RWPE1 (cell line): ENCODE measurements around the gene DDX5.
"Not testable (repeated sequence)": the region's sequence is repeated elsewhere in the genome, so short reads cannot be mapped to it uniquely, and the experiment has no call there.

ENCODE experiments used
- CTCF ChIA-PET: fragments of 350-600 bp; sonication (Branson Sonifier 250); formaldehyde crosslinking; extraction: SDS; loops from one replicate; lab custom pipeline; 2021; lab: Yijun Ruan, JAX
- POLR2A ChIA-PET: fragments of 400-600 bp; formaldehyde crosslinking; extraction: SDS; loops from one replicate; lab custom pipeline; 2020; ENCODE audit warnings: antibody characterized with exemption; ENCODE audit not compliant: low non-redundant PET; lab: Yijun Ruan, JAX
- DNase-seq: peaks from one replicate; pipeline ENCODE4 v3.0.0; 2012; ENCODE audit warnings: low spot score
- H3K27ac ChIP-seq: fragments of 450-650 bp; 2 replicates; pipeline ENCODE4 v1.5.1; 2017
- CTCF ChIP-seq: fragments of 450-650 bp; conservative IDR thresholded peaks from 2 replicates; pipeline ENCODE4 v1.5.1; 2017; ENCODE audit warnings: low read depth, mild to moderate bottlenecking

DDX5 gene

GRCh38 chr17:64460955-64461354, 45.1 kb downstream of the DDX5 start:
- no peak overlapping the region for H3K27ac ChIP-seq
- POLR2A ChIA-PET, result interaction anchor here (0.6 kb wide), 1 partner anchor 42 kb away, joined by 4 read pairs; no protein-coding TSS in a partner anchor
- no peak for DNase-seq
- CTCF ChIA-PET, result interaction anchor here (0.6 kb wide), 1 partner anchor 140 kb away, joined by 3 read pairs; no protein-coding TSS in a partner anchor
- TF ChIP-seq CTCF, result no peak

- H3K27ac ChIP-seq, DNase-seq, POLR2A ChIA-PET: not testable (repeated sequence)
- CTCF ChIA-PET, result interaction anchor here (0.6 kb wide), 1 partner anchor 326 kb away, joined by 5 read pairs; no protein-coding TSS in a partner anchor
These were observed 46.3 kb downstream of the DDX5 start for GRCh38 chr17:64459818-64460217.

- POLR2A ChIA-PET, result no interaction called here
These were observed 46.8 kb downstream of the DDX5 start for GRCh38 chr17:64459284-64459747.

GRCh38 chr17:64458756-64459155, 47.3 kb downstream of the DDX5 start:
- ChIA-PET POLR2A (no interaction called here), CTCF (interaction anchor here (1.0 kb wide), 1 partner anchor 39 kb away, joined by 3 read pairs; the partner anchor contains the start of gene POLG2)
- no peak for TF ChIP-seq CTCF

More at GRCh38 chr17:64459284-64459747, 46.8 kb downstream of the DDX5 start:
- CTCF ChIA-PET, result interaction anchor here (0.6 to 1.0 kb wide), 2 partner anchors 38 to 326 kb away, joined by 3 to 5 read pairs; partner anchors contain the start of gene POLG2
- DNase-seq, result peak; percentile 19
- no peak for TF ChIP-seq CTCF
- H3K27ac ChIP-seq, result no peak overlapping the region

GRCh38 chr17:64457156-64457555, 48.9 kb downstream of the DDX5 start:
- H3K27ac ChIP-seq, result no peak overlapping the region
- CTCF ChIA-PET, result no interaction called here

More at GRCh38 chr17:64458756-64459155, 47.3 kb downstream of the DDX5 start:
- DNase-seq, result no peak
- no peak overlapping the region for H3K27ac ChIP-seq

GRCh38 chr17:64455993-64456885, 49.9 kb downstream of the DDX5 start:
- POLR2A ChIA-PET, result no interaction called here
- DNase-seq, result no peak
- CTCF ChIA-PET, result interaction anchor here (0.7 kb wide), 2 partner anchors 39 to 125 kb away, joined by 3 read pairs; no protein-coding TSS in a partner anchor
- H3K27ac ChIP-seq, result no peak overlapping the region
- no peak for TF ChIP-seq CTCF

More at GRCh38 chr17:64457156-64457555, 48.9 kb downstream of the DDX5 start:
- TF ChIP-seq CTCF, result no peak
- DNase-seq, result no peak
- POLR2A ChIA-PET, result no interaction called here
